ENCODE results near the gene TRDN.
"Not testable (repeated sequence)": the region's sequence is repeated elsewhere in the genome, so short reads cannot be mapped to it uniquely, and the experiment has no call there.

TRDN gene

DNA sequence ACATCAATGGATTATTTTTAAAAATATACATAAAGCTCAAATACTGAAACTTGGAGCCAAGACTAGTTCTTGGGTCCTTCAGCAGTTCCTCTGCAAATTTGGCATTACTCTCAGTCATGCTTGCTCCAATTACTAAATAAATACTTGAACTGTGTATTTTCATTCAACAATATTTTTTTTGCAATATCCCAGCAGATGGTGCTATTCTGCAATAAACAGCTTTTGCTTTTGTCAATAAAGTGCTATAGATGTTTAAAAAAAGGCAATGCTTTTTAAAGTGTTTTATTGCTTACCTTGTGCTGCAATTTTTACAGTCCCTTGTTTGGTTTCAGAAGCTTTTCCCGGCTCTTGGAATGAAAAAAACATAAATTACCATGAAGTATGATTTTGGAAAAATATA lies 243.4 kb downstream of the TRDN start:
- peak in 1 of 2 experiments; percentile 67 for DNase-seq

- no peak for DNase-seq
Measured at GRCh38 chr6:123383718-123384117, 253.0 kb downstream of the TRDN start.

DNA sequence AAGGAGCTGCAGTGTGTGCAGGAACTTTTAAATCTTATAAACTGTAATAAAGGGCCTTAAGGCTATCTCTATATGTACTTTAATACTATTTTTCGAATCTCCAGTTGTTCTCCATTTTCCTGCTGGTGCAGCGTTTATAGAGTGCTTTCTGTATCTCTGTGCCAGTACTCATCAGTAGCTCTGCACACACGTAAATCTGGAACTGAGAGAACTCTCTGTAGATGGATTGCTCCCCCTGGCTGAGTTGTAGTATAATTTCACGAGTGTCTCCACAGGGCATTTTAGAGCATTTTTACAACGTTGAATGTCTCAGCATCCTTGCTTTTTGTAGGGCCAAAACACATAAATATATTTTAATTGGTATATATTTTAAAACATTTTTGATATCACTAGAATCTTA lies 256.5 kb downstream of the TRDN start:
- peak; percentile 67 to 85 for DNase-seq

GRCh38 chr6:123372737-123373136 lies 264.0 kb downstream of the TRDN start:
- DNase-seq: no peak

DNA sequence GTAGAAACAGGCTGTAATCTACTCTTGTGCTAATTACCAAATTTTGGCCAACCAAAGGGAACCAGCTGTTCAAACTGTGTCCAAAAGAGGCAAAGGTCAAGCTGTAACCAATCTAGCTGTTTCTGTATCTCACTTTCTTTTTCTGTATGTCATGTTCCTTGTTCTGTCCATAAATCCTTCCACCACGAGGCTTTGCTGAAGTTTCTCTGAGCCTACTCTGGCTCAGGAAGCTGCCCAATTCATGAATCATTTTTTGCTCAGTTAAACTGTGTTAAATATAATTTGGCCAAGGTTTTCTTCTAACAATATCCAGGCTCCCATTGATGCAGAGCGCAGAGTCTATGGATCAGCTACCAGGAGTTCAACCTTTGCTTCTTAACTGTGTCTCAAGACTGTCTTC lies 272.8 kb downstream of the TRDN start:
- DNase-seq: no peak

- no peak for DNase-seq
Measured at GRCh38 chr6:123360359-123360758, 276.4 kb downstream of the TRDN start.

DNA sequence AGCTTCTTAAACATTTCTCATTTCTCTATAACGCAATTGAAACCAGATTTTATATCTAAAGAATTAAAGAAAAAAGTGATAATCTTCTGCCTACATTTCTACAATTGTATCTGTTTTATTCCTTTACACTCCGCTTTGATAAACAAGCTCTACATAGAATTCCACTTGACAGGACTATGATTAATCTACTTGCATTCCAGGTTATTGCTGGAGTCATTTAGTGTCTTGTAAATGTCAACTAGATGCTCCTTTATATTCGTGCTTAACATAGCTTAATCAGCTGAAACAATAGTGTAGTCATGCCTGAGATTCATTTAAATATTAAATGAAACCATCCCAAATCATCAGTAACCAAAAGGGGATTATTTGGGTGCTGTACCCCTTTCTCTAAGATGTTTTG lies 284.0 kb downstream of the TRDN start:
- no peak for DNase-seq

- no peak for DNase-seq
Measured at GRCh38 chr6:123352279-123352678, 284.5 kb downstream of the TRDN start.

DNA sequence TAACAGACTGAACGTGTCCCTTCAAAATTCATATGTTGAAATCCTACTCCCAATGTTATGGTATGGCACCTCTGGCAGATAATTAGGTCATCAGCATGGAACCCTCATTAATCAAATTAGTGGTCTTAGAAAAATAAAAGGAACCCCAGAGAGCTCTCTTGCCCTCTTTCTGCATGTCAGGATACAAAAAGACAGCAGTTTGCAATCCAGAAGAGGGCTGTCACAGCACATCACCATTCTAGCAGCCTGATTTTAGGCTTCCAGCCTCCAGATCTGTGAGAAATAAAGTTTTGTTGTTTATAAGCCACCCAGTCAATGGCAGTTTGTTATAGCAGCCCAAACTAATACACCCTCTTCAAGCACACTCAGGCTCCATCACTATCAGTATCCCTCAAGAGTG lies 292.9 kb downstream of the TRDN start:
- DNase-seq: no peak

DNA sequence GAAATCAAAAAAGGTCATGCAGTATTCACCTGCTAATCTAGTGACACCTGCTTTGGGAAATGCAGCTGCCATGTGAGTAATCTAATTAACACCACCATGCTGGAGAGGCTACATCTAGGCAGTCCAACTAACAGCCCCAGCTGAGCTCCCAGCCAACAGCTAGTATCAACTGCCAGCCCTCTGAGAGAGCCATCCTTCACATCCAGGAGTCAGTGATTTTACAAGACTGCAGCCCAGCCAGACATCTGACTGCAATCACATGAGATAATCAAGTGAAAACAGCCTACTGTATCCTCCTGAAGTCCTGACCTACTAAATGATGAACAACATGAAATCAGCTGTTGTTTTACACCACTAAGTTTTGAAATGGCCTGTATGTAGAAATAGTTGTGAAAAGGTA lies 298.4 kb downstream of the TRDN start:
- no peak for DNase-seq

DNA sequence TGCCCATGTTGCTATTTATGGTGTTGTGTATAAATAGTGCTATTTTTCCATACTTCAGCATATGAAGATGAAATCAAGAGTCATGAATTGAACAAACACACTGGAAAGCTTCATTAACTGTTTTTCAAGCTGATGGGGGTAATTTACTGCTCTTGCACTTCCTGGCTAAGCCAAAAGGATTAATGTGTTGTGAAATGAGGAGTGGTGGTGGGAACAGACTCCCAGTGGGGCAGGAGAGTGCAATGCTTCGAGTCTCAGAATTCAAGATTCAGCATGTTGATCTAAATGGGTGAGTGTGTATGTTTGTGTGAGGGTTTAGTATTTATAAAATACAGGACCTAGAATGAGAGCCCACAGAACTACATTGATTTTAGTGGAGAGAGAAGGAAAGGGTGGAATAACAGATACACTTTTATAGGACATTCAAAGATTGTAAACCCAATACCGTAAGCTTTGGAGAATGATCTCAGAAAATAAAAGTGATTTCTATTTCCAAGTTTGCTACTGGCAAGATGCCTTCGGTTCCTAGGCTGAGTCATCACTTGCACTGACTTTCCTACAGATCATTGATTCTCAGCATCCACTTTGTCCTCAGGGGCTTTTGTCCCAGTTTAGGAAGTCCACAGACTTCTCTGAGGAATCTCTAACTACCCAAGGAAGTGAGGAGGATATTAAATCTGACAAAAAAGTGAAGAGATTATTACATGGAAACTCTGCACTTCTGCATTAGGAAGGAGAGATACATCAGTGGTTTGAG lies 303.6 kb downstream of the TRDN start:
- DNase-seq: no peak

DNA sequence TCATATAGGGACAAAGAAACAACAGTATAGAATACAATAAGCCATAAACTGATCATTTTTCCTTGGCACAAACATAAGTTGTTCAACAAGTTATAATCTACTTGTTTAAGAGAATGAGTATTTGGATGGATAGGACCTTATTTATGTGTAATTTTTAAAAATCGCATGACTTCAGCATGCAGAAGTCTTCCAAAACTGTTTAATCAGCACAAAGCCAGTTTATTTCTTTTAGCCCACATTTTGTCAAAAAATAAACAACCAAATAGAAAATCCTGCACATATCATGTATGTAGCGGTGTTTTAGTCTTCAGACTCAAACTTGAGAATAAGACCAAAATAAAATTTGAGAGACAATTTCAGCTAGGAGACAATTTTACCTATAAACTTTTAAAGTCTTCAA lies 304.7 kb downstream of the TRDN start:
- DNase-seq: no peak

- no peak for DNase-seq
Measured at GRCh38 chr6:123329337-123329736, 307.4 kb downstream of the TRDN start.

GRCh38 chr6:123323452-123324329 lies 313.1 kb downstream of the TRDN start:
- DNase-seq: no peak

- DNase-seq: no peak
Measured at GRCh38 chr6:123321020-123321419, 315.7 kb downstream of the TRDN start.

DNA sequence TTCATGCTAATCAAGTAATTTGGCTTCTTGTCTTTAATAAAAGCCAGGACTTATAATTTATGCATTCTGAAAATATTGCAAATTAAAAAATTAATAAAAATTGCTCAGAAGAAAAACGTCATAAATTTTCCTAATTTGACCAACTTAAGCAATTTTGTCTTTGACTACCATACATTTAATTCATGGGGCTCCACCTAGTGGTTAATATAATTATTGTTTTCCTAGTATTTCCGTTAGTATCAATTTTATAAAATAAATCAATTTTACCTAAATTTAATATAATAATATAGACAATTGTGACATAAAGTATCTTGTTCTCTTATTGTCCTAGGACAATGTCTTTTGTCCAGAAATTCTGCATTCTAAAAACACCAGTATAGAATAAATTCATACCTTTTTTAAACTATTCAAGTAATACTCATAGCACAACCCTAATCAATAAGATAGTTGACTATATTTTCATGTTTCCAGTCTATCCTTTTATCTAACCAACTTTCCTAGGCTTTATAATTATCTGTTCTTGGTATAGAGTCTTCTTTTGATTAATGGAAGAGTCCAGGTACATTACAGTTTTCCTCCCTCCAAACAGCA lies 319.9 kb downstream of the TRDN start:
- peak in 1 of 2 experiments; percentile 52 for DNase-seq

DNA sequence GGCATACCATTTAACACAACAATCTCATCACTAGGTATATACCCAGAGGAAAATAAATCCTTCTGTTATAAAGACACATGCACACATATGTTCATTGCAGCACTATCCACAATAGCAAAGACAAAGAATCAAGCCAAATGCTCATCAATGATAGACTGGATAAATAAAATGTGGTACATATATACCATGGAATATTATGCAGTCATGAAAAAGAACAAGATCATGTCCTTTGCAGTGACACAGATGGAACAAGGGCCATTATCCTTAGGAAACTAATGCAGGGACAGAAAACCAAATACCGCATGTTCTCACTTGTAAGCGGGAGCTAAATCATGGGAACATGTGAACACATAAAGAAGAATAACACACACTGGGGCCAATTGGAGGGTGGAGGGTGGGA lies 322.3 kb downstream of the TRDN start:
- DNase-seq: not testable (repeated sequence)

GRCh38 chr6:123309130-123309529 lies 327.6 kb downstream of the TRDN start:
- DNase-seq: no peak

- DNase-seq: no peak
Measured at GRCh38 chr6:123306334-123306733, 330.4 kb downstream of the TRDN start.

DNA sequence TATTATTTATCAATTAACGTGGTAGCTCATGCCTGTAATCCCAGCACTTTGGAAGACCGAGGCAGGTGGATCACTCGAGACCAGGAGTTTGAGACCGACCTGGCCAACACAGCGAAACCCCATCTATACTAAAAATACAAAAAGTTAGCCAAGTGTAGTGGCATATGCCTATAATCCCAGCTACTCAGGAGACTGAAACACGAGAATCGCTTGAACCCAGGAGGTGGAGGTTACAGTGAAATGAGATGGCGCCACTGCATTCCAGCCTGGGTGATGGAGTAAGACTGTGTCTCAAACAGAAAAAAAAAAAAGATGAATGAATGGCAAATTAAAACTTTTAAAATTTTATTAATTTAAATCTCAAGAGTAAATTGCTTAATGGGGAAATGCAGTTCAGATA lies 341.1 kb downstream of the TRDN start:
- no peak for DNase-seq

GRCh38 chr6:123295181-123295580 lies 341.6 kb downstream of the TRDN start:
- DNase-seq: no peak

- DNase-seq: no peak
Measured at GRCh38 chr6:123288649-123289048, 348.1 kb downstream of the TRDN start.

DNA sequence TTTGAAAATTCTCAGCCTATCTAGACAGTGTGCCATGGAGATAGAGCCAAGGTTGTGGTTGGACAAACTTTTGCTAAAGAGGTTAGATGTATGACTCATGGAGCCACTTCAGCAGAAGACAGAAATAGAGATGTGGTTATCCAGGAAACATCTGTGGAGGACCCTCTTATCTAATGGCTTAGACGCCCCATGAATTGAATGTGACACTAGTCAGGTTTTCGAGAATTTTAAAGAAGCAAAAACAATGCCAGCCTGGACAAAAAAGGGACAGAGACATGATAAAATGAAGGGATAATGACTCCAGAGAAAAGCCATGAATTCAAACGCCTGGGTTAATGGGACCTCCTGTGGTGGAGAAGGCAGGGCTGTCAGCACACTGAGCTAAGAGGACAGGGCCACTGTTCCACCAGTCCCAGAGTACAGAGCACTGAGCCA lies 360.2 kb downstream of the TRDN start:
- DNase-seq: no peak

- no peak for DNase-seq
Measured at GRCh38 chr6:123263981-123264380, 372.8 kb downstream of the TRDN start.
